ENCODE measurements around the gene FAM83G. TPM values are rescaled to one million over a fixed set of nuclear protein-coding genes. Genes with fewer than 3 reads are reported as not detected.
"Not testable (repeated sequence)": the region's sequence is repeated elsewhere in the genome, so short reads cannot be mapped to it uniquely, and the experiment has no call there.

Gene FAM83G
- total and polyA plus RNA-seq, 8 donors, result 2.9 to 12.1 (median 3.6) TPM

- H3K36me3 ChIP-seq; H3K9me3 ChIP-seq; H3K4me1 ChIP-seq; H3K27ac ChIP-seq; intact Hi-C loops (cut with DNase I); H3K4me3 ChIP-seq; ATAC-seq; DNase-seq; H3K27me3 ChIP-seq: not testable (repeated sequence)
These were observed 33.0 kb upstream of the FAM83G start for GRCh38 chr17:19037547-19037946.

- ATAC-seq, result not testable (repeated sequence)
These were observed 31.6 kb upstream of the FAM83G start for GRCh38 chr17:19036186-19036585.

GRCh38 chr17:19032377-19032988 lies 27.9 kb upstream of the FAM83G start:
- DNase-seq; H3K4me1 ChIP-seq; H3K9me3 ChIP-seq; H3K4me3 ChIP-seq; H3K27ac ChIP-seq; intact Hi-C loops (cut with DNase I); H3K36me3 ChIP-seq; H3K27me3 ChIP-seq: not testable (repeated sequence)
- peak; percentile 96 for ATAC-seq

More at GRCh38 chr17:19036186-19036585, 31.6 kb upstream of the FAM83G start:
- H3K9me3 ChIP-seq; H3K4me3 ChIP-seq; DNase-seq; H3K36me3 ChIP-seq; H3K4me1 ChIP-seq; H3K27me3 ChIP-seq; intact Hi-C loops (cut with DNase I); H3K27ac ChIP-seq: not testable (repeated sequence)

GRCh38 chr17:19031729-19032128 lies 27.2 kb upstream of the FAM83G start:
- DNase-seq (peak in 2 of 4 donors; percentile 63 to 69), ATAC-seq (peak; percentile 93)
- H3K27ac ChIP-seq; H3K27me3 ChIP-seq; H3K36me3 ChIP-seq; H3K4me1 ChIP-seq; H3K4me3 ChIP-seq; H3K9me3 ChIP-seq; intact Hi-C loops (cut with DNase I): not testable (repeated sequence)
- TF ChIP-seq CTCF (IDR thresholded peaks at IDR 0.05), result peak; percentile 27 to 47

GRCh38 chr17:19030771-19031449 lies 26.3 kb upstream of the FAM83G start:
- H3K9me3 ChIP-seq; H3K4me3 ChIP-seq; H3K27me3 ChIP-seq; DNase-seq; H3K36me3 ChIP-seq; H3K4me1 ChIP-seq; ATAC-seq; H3K27ac ChIP-seq; intact Hi-C loops (cut with DNase I): not testable (repeated sequence)

- H3K36me3 ChIP-seq; H3K27ac ChIP-seq; intact Hi-C loops (cut with DNase I); H3K4me1 ChIP-seq; H3K4me3 ChIP-seq; H3K9me3 ChIP-seq; H3K27me3 ChIP-seq; DNase-seq: not testable (repeated sequence)
- ATAC-seq, result peak; percentile 3
These were observed 25.2 kb upstream of the FAM83G start for GRCh38 chr17:19029740-19030139.

GRCh38 chr17:19028671-19029070 lies 24.1 kb upstream of the FAM83G start:
- H3K4me3 ChIP-seq; intact Hi-C loops (cut with DNase I); H3K4me1 ChIP-seq; ATAC-seq; H3K27me3 ChIP-seq; DNase-seq; H3K9me3 ChIP-seq; H3K27ac ChIP-seq; H3K36me3 ChIP-seq: not testable (repeated sequence)

GRCh38 chr17:19024101-19025078 lies 19.8 kb upstream of the FAM83G start:
- ATAC-seq, result no peak
- no peak for TF ChIP-seq CTCF (IDR thresholded peaks at IDR 0.05)
- peak in 1 of 4 donors; percentile 37 for DNase-seq
- Histone ChIP-seq H3K36me3 (no peaks in the 10 kb centered on the region), H3K4me3 (no peak overlapping the region), H3K9me3 (no peaks in the 10 kb centered on the region), H3K27ac (no peak overlapping the region), H3K4me1 (no peaks in the 10 kb centered on the region), H3K27me3 (no peaks in the 10 kb centered on the region)
- intact Hi-C loops (cut with DNase I), result no loop called here

Measured in left lung (tissue), 10 donors.